ENCODE measurements around the gene AUTS2. TPM values are rescaled to one million over a fixed set of nuclear protein-coding genes. Genes with fewer than 3 reads are reported as not detected.

The AUTS2 gene
- total and polyA plus RNA-seq, 2 experiments from 2014 or later = 32.0 to 91.0 TPM

- H3K27me3 ChIP-seq (ENCODE audit: insufficient read depth) = no peaks in the 10 kb centered on the region
- Mint-ChIP-seq H3K9me3 (no peaks in the 10 kb centered on the region), H3K27ac (no peak overlapping the region)
Observed at GRCh38 chr7:70031245-70031644, 433.0 kb downstream of the AUTS2 start.

GRCh38 chr7:70032649-70033048 is 434.4 kb downstream of the AUTS2 start:
- Histone ChIP-seq H3K79me2 (replicated peaks; ENCODE audit: insufficient read depth) (no peaks in the 10 kb centered on the region), H3K27ac (ENCODE audit: low read depth) (no peak overlapping the region), H3K27me3 (ENCODE audit: insufficient read depth) (no peaks in the 10 kb centered on the region), H3K4me3 (no peak overlapping the region), H3F3A (replicated peaks; ENCODE audit: low read depth) (no peaks in the 10 kb centered on the region), H4K20me1 (replicated peaks; ENCODE audit: insufficient read depth) (no peaks in the 10 kb centered on the region), H3K4me2 (0 out of 2 replicates have a peak overlapping the region, but pooled peaks have one; percentile 5), H3K36me3 (ENCODE audit: insufficient read depth) (no peaks in the 10 kb centered on the region), H3K4me1 (ENCODE audit: insufficient read depth) (peaks cover 30% of the 10 kb centered on the region), H3K9me2 (ENCODE audit: insufficient read depth) (no peaks in the 10 kb centered on the region), H2AFZ (no peak overlapping the region)
- Mint-ChIP-seq H3K4me3 (no peak overlapping the region), H3K4me1 (peaks cover 38% of the 10 kb centered on the region), H3K9me3 (no peaks in the 10 kb centered on the region), H3K36me3 (ENCODE audit: low read depth) (no peaks in the 10 kb centered on the region), H3K27ac (no peak overlapping the region), H3K27me3 (ENCODE audit: insufficient read depth, low read depth, poor library complexity) (peaks cover 2% of the 10 kb centered on the region)
- peak; percentile 49; the same call in 2 of the 3 replicates for ATAC-seq
- DNase-seq (ENCODE audit: low spot score) = no peak
- TF ChIP-seq CREB1 (CRISPR knock-in tag; IDR thresholded peaks at IDR 0.05; ENCODE audit: low read depth) (no peak), POLR2AphosphoS5 (IDR thresholded peaks at IDR 0.05; ENCODE audit: low read depth) (no peak), STAT1 (IDR thresholded peaks at IDR 0.05; ENCODE audit: unreplicated experiment) (no peak), NANOG (IDR thresholded peaks at IDR 0.05; ENCODE audit: borderline replicate concordance) (no peak), REST (IDR thresholded peaks at IDR 0.05; ENCODE audit: unreplicated experiment) (no peak), ZNF331 (CRISPR knock-in tag; IDR thresholded peaks at IDR 0.05; ENCODE audit: low read depth) (no peak), ZNF114 (CRISPR knock-in tag; IDR thresholded peaks at IDR 0.05) (no peak), EZH2phosphoT487 (IDR thresholded peaks at IDR 0.05; ENCODE audit: unreplicated experiment) (no peak), ZNF462 (CRISPR knock-in tag; IDR thresholded peaks at IDR 0.05) (no peak)
- TF ChIP-seq, protein P1, sequence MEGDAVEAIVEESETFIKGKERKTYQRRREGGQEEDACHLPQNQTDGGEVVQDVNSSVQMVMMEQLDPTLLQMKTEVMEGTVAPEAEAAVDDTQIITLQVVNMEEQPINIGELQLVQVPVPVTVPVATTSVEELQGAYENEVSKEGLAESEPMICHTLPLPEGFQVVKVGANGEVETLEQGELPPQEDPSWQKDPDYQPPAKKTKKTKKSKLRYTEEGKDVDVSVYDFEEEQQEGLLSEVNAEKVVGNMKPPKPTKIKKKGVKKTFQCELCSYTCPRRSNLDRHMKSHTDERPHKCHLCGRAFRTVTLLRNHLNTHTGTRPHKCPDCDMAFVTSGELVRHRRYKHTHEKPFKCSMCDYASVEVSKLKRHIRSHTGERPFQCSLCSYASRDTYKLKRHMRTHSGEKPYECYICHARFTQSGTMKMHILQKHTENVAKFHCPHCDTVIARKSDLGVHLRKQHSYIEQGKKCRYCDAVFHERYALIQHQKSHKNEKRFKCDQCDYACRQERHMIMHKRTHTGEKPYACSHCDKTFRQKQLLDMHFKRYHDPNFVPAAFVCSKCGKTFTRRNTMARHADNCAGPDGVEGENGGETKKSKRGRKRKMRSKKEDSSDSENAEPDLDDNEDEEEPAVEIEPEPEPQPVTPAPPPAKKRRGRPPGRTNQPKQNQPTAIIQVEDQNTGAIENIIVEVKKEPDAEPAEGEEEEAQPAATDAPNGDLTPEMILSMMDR (conservative IDR thresholded peaks at IDR 0.05; ENCODE audit: low read depth in 2 of 2) = no peak

More at GRCh38 chr7:70031245-70031644, 433.0 kb downstream of the AUTS2 start:
- TF ChIP-seq EZH2phosphoT487 (IDR thresholded peaks at IDR 0.05; ENCODE audit: unreplicated experiment) (no peak), ZNF331 (CRISPR knock-in tag; IDR thresholded peaks at IDR 0.05; ENCODE audit: low read depth) (no peak)
- H3F3A ChIP-seq (replicated peaks; ENCODE audit: low read depth) = no peaks in the 10 kb centered on the region
- no peak overlapping the region for H3K4me3 Mint-ChIP-seq
- peaks cover 34% of the 10 kb centered on the region for H3K4me1 Mint-ChIP-seq
- H2AFZ ChIP-seq = no peak overlapping the region
- H3K79me2 ChIP-seq (replicated peaks; ENCODE audit: insufficient read depth) = no peaks in the 10 kb centered on the region
- H4K20me1 ChIP-seq (replicated peaks; ENCODE audit: insufficient read depth) = no peaks in the 10 kb centered on the region
- H3K4me1 ChIP-seq (ENCODE audit: insufficient read depth) = peaks cover 30% of the 10 kb centered on the region
- H3K27ac ChIP-seq (ENCODE audit: low read depth) = no peak overlapping the region
- no peak overlapping the region for H3K4me3 ChIP-seq
- no peaks in the 10 kb centered on the region for H3K27me3 Mint-ChIP-seq (ENCODE audit: insufficient read depth, low read depth, poor library complexity)
- no peaks in the 10 kb centered on the region for H3K36me3 Mint-ChIP-seq (ENCODE audit: low read depth)
- no peak for ATAC-seq
- no peaks in the 10 kb centered on the region for H3K36me3 ChIP-seq (ENCODE audit: insufficient read depth)
- DNase-seq (ENCODE audit: low spot score) = no peak
- H3K4me2 ChIP-seq = no peak overlapping the region
- no peaks in the 10 kb centered on the region for H3K9me2 ChIP-seq (ENCODE audit: insufficient read depth)

Data from GM23338 (cell line).